H1 (cell line): ENCODE data around the gene PLCB4.

Experiments
- ASH2L ChIP-seq: fragments of 200-600, 300-600 bp; sonication (generic); IDR thresholded peaks from one replicate; pipeline ENCODE4 v1.7.1; 2017; ENCODE audit warnings: low read length
- FOSL1 ChIP-seq: IDR thresholded peaks from 2 replicates; pipeline ENCODE4 v1.6.1; 2011; ENCODE audit warnings: mild to moderate bottlenecking, low read depth, low read length, moderate library complexity; ENCODE audit not compliant: insufficient read depth

DNA sequence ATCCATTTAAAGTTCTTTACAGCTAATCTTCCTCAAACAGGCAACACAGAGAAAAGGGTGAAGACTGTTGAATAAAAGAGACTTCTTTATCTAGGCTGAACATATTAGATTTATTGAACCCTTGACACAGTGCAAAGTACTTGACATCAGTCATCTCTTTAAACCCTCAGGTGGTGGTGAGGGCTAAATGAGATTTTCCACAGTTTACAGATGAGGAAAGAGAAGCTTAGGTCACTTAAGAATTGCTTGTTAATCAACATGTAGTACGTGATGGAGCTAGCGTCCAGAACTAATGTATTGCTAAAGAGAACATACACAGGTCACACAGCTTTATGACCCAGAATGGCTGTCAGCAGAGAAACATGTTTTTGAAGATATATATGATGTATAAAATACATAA, 252.1 kb downstream of the PLCB4 start:
- no peak for TF ChIP-seq FOSL1
- no peak for TF ChIP-seq ASH2L
